Measurements from ENCODE around the gene METTL22.

Gene METTL22

GRCh38 chr16:8594149-8594666 is 27.3 kb upstream of the METTL22 start:
- DNase-seq: no peak

DNA sequence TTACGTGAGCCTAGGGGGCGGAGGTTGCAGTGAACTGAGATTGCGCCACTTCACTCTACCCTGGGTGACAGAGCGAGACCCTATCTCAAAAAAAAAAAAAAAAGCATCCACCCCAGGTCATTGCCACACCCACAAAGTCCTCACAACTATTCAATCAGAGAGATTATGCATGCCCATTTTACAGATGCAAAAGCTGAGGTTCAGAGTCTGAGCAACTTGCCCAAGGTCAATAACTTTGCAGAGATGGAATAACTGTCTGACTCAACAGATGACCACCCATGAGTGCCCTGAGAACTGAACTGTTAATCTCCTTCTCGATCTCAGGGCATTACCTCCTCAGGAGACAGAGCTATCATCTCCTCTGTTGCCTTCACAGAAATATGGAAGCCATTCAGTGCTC is 25.7 kb upstream of the METTL22 start:
- no peak for DNase-seq

- no peak for DNase-seq
These were observed 24.9 kb upstream of the METTL22 start for GRCh38 chr16:8596581-8596980.

GRCh38 chr16:8600144-8600775 is 21.2 kb upstream of the METTL22 start:
- no peak for DNase-seq

DNA sequence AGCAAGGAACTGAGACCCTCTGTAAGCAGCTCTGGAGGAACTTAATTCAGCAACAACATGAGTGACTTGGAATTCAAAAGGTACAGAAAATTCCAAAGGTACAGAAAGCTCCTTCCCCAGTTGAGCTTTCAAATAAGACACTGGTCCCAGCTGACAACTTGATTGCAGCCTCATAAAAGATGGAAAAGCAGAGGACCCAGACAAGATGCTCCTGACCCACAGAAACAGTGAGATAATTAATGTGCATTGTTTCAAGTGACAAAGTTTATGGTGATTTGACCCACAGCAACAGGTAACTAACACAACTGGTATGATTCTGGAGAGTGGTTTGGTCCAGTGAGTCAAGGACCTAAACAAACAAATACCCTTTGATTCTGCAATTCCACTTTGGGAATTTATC is 15.9 kb upstream of the METTL22 start:
- no peak for DNase-seq

- DNase-seq: no peak
These were observed 14.3 kb upstream of the METTL22 start for GRCh38 chr16:8607214-8607613.

DNA sequence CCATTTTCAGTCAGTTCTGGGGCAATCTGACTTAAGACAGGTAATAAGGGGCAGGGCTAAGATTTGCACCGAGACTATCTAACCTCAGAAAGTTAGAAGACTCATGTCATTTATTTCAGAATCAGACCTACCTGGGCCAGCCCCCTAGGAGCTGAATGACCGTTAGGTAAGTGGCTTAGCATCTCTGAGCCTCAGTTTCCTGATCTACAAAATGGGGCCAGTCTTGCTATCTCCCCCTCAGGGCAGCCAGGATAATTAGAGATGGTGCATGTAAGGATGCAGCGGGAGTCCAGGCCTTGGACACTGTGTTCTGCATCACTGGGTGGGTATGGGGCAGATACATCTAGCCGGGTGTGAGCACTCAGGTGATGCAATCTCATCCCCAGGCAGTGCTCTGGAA is 10.4 kb upstream of the METTL22 start:
- no peak for DNase-seq

DNA sequence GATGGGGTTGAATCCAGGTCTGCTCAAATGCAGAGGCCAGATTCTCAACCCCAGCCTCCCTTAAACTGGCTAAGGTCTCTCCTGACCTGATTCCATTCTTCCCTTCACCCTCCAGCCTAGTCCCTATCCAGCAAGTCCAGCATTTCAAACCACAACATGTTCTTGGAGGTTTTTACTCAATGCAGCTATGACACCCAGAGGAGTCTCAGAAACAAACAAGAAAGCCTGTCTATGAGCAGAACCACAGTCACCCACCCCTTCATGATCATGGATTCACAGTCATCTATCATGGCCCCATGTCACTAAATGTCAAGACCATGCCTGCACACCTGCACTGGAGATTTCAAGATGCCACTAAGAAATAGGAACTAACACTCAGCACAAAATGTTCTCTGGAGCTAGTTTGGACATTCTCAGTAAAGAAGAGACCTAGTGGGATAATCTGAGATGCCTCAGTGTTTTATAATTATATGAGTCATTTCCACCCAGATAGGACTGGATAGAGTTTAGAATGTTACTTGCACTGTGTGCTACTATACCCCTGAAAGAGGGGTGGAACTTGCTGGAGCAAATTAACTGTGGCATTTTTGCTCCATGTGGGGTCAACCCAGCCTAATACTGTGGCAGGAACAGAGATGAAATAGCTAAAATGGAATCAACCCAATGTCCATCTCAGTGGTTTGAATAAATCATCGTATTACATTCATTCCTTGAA is 9.5 kb upstream of the METTL22 start:
- no peak for DNase-seq

- no peak for DNase-seq
These were observed 7.0 kb upstream of the METTL22 start for GRCh38 chr16:8614435-8615029.

GRCh38 chr16:8619671-8620370 is 1.7 kb upstream of the METTL22 start:
- DNase-seq: no peak

- DNase-seq: no peak
These were observed 963 bp upstream of the METTL22 start for GRCh38 chr16:8620535-8620934.

- no peak for DNase-seq
These were observed 301 bp upstream of the METTL22 start for GRCh38 chr16:8621222-8621571.

- DNase-seq: no peak
These were observed 788 bp downstream of the METTL22 start for GRCh38 chr16:8622315-8622656.

DNA sequence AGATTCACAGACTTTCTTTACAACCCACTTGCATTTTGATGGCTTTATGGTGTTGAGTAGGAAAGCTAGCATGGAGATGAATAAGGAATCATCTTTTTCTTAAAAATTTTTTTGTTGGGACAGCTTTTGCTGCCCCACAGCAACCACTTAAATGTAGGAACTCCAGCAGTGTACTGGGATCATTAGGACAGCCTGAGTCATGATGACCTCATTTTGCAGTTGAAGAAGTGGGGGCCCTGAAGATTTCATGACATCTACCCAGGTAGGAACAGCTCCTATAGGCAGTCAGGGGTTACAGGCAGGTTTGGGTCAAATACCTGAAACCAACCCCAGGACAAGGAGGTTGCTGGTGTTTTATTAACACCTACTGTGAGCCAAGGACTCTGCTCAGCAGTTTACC is 2.1 kb downstream of the METTL22 start:
- no peak for DNase-seq

GRCh38 chr16:8625491-8626087 is 4.1 kb downstream of the METTL22 start:
- DNase-seq: no peak

DNA sequence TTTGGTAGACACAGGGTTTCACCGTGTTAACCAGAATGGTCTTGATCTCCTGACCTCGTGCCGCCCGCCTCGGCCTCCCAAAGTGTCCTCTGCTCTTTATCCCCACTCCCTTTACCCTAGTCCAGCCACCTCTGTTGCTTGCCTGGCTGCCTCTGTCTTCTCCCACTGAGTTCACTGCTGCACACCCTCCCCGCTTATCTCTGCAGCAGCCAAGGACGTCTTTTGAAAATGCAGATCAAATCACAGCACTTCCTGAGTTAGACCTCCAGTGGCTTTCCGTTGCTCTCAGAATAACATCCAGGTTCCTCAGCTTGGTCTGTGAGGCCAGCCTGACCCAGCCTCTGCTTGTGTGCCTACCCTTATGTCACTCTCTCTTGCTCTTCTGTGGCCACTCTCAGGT is 5.4 kb downstream of the METTL22 start:
- DNase-seq: no peak

GRCh38 chr16:8627456-8627855 is 6.0 kb downstream of the METTL22 start:
- no peak for DNase-seq

GRCh38 chr16:8628981-8629725 is 7.7 kb downstream of the METTL22 start:
- no peak for DNase-seq

GRCh38 chr16:8630255-8630953 is 8.9 kb downstream of the METTL22 start:
- DNase-seq: no peak

GRCh38 chr16:8631373-8631772 is 9.9 kb downstream of the METTL22 start:
- DNase-seq: no peak

DNA sequence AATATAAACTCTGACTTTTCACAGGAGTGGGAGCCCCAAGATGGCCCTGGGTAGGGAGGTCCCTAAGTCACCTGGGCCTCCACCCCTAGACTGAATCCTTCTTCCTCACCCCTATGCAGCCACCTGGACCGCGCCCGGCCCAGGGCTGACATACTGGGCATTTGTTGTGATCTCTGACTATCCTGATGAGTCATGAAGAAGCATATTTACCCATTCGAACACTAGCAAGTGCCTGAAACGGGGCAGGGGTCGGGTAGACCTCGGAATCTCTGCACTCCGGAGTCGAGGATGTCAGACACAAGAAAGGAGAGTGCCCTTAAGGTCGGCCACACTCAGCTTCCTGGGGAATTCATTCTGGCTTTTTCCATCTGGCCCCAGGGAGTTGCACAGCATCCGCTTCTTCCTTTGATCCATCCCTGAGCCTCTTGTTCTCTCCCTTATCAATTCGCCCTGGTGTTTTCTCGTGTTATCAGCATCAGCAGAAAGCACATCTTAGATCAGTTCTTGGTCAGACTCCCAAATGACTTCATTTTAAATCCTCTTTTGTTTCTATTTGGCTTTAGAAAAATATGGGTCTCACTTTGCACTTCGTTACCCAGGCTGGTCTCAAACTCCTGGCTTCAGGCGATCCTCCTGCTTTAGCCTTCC is 10.4 kb downstream of the METTL22 start:
- DNase-seq: no peak

Data from stimulated activated CD4-positive, alpha-beta T cell treated with anti-CD3 and anti-CD28 coated beads, Interleukin-4, amount 100 ng/mL, for 24 hours (primary cell).